Jurkat, Clone E6-1 (cell line): ENCODE measurements around the gene AKT2.

ENCODE experiments used
- DNase-seq: peaks from one replicate; pipeline ENCODE4 v3.0.0-alpha.2; 2011; ENCODE audit warnings: low read depth, low spot score
- H3K4me3 ChIP-seq: 2 replicates; pipeline ENCODE4 v1.5.1; 2011; ENCODE audit warnings: mild to moderate bottlenecking, low read length, control low read depth, moderate library complexity

The AKT2 gene

DNA sequence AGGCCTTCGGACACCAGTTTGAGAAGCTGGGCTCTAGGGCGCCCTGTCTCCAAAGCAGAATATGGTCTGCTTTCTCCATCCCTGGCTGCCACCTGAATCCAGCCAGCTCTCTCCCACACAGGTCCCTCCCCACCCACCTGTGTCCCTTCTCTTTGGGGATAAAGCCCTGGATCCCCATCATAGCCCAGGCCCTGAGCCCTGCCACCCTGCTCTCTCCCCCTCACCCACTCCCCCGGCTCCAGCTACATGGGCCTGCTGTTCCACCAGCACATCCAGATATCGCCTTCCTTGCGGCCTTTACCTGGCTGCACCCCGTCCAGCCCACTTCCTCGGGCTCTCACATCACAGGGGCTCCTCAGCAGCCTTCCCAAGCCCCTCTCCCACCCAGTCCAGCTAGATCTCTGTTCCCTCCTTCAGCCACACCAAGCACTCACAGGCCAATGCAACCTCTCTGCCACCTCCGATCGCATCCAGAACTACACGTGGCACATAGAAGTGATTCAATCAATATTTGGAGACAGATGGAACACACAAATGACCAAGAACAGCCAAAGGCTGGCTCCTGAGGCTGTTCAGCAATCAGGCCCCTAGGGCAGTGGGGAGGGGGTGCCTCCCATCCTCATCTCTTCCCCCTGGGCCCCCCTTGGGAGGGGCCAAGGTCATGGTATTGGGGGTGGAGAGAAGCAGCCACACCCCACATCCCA lies 7.6 kb downstream of the AKT2 start:
- DNase-seq: no peak
- H3K4me3 ChIP-seq: no peak overlapping the region

DNA sequence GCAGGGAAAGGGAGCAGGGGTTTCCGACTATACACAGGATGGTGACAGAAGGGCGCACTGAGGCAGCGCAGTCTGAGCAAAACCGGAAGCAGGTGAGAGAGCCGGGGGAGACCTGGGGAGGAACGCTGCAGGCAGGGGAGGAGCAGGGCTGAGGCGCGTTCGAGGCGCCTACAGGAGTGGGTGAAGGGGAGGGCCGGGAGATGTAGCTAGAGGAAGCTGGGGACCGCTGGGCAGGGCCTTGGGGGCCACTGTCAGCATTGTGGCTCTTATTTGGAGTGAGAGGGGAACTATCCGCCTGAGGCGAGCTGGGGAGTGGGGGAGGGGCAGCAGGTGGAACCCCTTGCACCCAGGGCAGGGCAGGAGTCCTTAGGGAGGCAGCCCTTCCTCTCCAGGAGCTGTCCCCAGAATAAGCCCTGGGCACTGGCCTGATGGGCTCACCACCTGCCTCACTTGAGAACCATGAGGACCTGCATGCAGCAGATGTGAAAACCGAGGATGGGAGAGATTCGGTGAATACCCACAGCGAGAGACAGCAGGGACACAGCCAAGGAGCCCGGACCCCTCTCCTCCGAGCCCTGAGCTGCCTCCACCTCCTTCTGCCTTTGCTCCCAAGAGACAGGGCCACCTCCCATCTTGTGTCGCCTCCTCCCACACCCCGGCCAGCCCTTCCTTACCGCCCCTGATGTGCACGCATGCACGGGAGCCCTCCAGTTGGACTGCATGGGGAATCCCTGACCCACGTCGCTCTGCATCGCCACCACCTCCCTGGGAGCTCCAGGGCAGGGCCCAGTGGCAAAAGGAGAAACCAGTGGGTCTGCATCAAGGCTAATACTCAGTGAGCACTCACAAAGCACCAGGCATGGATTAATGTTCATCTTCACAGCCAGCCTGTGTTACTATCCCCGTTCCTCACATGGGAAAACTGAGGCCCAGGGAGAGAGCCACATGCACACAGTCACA lies 10.3 kb downstream of the AKT2 start:
- H3K4me3 ChIP-seq: peak overlapping the region; percentile 11
- DNase-seq: peak; percentile 67

DNA sequence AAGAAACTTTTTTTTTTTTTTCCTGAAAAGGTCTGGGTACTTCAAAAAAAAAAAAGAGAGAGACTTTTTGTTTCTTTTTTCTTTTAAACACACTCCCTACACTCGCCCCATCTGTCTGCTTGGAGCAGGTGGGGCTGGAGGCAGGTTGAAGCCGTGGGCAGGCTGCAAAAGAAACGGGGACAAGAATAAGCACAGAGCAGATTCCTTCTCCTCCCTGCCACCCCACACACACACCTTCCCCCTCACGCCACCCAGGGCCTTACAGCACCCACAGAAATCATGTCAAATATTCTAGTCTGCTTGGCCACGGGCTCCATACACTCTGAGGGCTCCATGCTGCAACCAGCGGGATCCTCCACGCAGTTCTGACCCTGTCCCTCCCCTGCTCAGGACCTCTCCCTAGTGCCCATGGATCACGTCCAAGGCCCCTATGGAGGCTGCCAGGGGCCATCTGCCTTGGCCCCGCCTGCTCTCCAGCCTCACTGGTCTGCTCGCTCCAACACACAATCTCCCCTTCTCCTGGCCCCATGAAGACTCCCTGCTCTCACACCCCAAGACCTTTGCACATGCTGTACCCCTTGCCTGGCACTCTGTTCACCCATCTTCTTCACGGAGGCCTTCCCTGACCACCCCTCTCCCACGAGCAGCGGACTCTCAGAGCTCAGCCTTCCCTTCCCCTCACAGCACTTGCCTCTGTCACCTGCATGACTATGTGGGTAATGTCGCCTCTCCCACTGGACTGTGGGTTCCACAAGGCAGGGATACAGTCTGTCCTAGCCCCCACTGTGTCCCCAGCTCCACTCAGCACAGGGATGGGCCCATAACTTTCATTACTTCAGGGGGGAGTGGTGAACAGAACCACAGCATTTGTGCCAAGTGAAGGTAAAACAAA lies 11.4 kb downstream of the AKT2 start:
- no peak overlapping the region for H3K4me3 ChIP-seq
- DNase-seq: no peak

DNA sequence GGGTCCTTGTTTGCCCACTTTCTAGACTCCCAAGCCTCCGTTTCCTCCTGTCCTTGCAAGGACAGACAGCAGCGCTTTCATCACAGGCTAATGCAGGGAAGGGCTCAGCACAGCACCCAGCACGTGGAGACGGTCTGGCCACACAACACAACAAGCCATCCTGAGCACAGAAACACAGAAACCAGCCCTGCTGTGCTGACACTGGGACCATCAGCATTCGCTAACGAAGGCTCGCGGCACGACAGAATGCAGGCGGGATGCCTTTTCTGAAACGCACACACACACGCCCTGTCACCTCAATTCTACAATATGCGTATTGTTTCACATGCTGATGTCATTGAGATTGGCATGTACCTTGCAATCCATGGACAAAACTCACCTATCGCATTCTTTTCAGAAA lies 12.9 kb downstream of the AKT2 start:
- no peak for DNase-seq
- no peak overlapping the region for H3K4me3 ChIP-seq

DNA sequence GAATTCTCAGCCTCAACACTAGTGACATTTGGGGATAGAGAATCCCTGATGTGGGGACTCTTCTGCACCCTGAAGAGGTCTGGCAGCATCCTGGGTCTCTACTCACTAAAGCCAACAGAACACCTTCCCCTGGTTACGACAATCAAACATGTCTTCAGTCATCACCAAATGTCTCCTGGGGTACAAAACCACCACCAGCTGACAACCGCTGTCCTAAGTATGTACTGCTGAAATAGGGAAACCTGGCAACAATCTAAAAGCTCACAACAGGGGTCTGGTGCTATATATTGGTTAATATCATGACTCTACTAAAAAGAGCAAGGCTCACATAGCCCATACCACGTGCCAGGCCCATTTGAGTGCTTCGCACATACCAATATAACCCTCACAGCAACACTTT lies 13.4 kb downstream of the AKT2 start:
- no peak for DNase-seq
- no peak overlapping the region for H3K4me3 ChIP-seq

DNA sequence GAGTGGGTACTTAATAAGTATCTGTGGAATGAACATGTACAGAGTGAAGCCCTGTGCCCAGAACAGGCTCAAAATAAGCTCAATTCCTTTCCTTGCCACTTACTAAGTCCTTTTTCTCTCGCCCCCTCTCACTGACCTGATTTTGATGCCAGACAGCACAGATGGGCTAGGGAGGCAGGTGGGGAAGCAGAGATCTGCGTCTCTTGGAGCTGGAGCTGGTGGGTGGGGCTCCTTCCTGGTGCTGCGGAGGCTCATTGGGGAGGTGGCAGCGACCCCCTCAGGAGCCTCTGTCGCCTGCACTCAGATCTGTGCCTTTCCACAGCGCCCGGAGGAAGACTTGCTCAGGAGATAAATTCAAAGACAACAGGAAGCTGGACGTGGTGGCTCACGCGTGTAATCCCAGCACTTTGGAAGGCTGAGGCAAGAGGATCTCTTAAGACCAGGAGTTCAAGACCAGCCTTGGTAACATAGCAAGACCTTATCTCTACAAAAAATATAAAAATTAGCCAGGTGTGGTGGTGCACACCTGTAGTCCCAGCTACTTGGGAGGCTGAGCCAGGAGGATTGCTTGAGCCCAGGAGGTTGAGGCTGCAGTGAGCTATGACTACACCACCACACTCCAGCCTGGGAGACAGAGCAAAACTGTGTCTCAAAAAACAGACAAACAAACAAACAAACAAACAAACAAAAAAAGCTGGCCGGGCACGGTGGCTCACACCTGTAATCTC lies 14.6 kb downstream of the AKT2 start:
- H3K4me3 ChIP-seq: no peak overlapping the region
- no peak for DNase-seq

DNA sequence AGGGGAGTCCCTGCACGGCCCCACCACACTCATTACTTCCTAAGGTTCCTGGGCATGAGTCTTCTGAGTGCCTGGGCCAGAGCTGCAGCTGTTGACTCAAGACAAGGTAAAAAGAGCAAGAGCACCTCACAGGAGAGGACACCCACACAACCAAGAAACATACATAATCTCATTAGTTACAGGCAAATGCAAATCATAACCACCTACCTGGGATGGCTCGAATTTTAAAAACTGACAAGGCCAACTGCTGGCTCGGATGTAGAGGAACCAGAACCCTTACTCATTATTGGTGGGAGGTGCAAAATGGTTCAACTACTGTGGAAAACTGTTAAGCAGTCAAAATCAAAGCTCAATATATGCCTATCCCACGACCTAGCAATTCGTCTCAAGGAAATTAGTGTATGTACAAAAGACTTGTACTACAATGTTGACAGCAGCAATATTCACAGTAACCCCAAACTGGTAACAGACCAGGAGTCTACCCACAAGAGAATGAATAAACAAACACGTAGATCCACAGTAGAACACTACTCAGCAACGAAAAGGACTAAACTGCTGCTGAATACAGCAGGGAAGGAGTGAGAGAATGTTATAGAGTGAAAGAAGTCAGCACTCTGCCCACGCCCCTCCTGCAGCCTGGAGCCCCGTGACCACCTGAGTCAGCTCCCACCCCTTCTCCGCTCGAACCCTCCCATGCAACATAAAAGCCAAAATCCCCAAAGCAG lies 15.8 kb downstream of the AKT2 start:
- DNase-seq: no peak
- no peak overlapping the region for H3K4me3 ChIP-seq

DNA sequence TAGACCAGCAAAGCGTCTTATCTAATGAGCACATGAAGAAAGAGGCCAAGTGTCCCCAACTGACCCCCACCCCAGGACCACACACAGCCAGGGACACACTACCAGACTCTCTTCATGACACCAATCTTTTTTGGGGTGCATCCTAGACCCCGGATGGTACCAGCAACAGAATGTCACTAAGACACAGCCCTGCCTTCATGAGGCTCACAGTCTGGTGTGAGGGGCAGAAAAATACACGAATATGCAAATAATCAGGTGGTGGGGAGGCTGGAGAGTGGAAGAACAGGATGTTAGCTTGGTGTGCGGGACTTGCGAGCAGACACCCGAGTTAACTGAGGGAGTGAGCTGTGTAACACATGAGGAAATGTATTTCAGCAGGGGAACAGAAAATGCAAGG lies 17.5 kb downstream of the AKT2 start:
- no peak for DNase-seq
- H3K4me3 ChIP-seq: no peak overlapping the region

DNA sequence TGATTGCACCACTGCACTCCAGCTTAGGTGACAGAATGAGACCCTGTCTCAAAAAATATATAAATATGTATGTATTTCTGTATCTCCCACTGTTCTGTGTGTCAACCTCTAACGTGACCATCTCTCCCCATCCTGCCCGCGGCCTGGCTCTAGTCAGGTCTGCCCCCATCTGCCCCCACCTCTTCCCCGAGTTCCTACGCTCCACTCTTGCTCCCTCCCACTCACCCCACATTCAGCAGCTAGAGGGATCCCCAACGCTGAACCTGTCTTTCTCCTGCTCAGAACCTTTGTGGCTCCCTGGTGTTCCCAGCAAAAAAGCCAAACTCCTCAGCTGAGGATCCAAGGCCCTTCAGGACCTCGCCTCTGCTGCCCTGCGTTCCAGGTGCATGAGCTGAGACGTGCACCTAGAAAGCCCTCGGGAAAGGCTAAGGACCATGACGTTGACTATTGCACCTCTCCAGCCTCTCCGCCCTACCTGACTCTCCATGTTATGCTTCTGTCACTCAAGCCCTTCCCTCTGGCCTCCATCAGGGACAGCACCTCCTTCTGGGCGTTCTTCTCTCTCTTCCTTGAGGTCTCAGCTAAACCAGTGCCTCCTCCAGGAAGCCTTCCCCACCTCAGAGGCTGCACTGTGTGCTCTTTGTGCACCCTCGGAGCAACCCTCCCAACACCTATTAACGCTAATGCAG lies 18.1 kb downstream of the AKT2 start:
- DNase-seq: no peak
- no peak overlapping the region for H3K4me3 ChIP-seq

DNA sequence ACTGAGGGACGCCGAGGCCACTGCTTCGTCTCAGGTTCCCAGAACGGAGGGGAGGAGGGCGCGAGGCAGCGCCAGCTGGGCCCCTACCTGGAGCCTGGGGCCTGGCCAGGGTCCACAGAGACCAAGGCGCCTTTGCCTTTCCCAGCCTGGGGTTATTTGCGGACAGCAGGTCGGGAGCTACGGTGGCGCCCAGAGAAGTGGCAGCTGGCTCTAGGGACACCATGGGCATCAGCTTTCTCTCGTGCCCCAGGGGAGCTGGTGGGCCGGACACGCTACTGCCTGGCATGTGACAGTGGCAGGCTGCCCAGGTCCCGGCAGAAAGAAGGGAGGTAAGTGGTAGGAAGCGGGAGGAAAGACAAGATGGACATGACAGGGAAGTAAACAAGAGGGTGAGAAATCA lies 19.0 kb downstream of the AKT2 start:
- DNase-seq: no peak
- H3K4me3 ChIP-seq: no peak overlapping the region

DNA sequence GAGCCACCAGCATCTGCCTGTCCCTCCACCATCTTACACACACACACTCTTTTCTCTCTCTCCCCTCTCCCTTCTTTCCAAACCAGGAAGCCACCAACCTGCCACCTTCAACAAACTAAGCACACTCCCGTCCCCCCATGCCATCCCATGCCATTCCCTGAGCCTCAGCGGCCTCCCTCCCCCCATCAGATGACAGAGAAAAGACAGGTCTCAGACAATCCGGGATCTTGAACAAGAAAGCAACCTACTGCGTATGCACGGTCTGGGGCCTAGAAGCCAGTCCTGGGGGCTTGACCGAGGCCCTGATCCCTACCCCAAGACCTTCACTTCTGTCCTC lies 19.4 kb downstream of the AKT2 start:
- DNase-seq: no peak
- H3K4me3 ChIP-seq: no peak overlapping the region

DNA sequence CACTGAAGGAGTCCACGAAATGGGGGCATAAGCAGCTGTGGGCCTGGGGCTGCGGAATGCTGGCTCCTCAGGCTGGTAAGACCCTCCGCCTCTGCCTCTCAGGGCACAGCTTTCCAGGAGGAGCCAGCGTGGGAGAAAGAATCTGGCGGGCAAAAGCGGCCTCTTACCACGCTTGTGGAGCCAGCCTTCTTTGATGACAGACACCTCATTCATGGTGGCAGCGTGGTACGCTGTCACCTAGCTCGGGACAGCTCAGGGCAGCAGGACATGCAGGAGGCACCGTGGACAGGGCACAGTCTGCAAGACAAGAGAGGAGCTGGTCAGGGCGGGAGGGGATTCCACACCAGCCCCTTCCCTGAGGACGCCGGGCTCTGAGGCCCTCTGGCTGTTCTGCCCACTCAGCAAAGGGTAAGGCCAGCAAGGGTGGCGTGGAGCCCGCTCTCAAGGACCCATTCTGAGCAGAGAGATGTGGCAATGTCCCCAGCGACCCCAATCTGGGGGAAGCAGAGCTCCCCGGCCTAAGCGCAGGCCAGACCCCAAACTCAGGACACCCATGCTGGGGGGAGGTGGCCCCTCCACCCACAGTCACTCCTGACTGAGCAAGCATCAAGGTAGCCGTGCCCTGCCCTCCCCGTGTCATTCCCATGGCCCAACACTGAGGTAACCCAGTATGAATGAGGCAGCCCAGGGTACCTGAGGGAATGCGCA lies 19.9 kb downstream of the AKT2 start:
- H3K4me3 ChIP-seq: no peak overlapping the region
- no peak for DNase-seq

DNA sequence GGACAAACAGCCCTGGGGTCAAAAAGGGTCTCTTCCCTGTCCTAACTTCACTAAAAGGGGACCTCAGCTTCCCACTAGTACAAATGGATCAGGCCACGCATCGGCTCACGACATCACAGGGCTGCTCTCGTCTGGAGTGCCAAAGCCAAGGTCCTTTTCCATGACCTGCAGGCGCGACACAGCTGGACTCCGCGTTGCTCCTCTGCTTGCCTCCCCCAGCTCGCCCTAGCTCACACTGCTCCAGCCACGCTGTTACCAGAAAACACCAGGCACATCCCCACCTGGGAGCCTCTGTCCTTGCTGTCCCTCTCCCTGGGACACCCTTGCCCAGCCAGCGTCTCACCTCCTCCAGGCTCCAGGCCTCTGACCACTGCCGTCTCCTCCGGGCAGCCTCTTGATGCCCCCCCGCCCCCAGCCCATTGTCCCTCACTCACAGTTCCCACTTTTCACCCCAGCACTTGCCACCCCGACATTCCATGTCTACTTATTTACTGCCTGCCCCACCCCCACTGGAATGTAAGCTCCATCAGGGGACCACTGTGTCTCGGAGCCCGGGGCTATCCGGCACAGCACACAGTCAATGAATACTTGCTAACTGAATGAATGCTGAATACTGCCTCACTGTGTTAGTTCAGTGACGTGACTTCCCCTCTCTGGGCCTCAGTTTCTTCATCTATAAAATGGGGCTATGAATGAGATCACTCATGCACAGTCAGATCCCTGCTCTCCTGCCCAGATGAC lies 20.7 kb downstream of the AKT2 start:
- no peak for DNase-seq
- no peak overlapping the region for H3K4me3 ChIP-seq

DNA sequence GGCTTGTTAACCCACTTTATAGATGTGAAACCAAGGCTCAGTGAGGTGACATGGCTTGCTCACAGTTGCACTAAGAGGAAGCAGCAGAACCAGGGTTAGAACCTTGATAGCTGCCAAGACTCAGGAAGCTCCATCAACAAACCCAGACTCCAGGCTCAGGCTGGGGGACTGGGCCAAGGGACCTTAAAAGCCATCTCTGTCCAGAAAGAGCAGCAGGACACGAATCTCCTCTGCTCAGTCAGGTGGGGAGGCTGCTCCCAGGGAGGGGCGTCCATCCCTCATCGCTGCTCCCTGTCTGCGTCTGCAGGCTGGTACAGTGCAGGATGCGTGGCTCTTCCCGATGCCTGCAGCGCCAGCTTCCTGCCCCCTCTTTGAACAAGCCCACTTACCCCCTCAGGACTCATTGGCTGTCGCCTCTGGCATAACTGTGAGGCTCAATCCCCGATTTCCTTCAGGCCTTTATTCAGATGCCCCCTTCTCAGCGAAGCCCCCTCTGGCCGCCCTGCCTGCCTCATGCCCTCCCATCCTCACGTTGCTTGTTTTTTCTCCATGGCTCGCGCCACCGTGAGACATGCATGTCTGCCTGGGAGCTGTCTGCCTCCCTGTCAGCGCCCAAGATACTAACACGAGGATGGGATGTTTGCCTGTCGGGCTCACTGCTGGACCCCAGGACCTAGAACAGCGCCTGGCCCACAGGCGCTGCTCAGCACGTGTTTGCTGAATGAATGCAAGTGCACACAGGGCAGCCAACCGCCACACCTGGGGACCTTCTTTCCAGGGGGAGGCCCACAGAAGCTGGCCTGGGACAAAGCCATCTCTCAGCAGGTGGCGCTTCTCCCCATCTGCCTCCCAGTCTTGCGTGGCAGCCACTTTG lies 21.5 kb downstream of the AKT2 start:
- no peak overlapping the region for H3K4me3 ChIP-seq

DNA sequence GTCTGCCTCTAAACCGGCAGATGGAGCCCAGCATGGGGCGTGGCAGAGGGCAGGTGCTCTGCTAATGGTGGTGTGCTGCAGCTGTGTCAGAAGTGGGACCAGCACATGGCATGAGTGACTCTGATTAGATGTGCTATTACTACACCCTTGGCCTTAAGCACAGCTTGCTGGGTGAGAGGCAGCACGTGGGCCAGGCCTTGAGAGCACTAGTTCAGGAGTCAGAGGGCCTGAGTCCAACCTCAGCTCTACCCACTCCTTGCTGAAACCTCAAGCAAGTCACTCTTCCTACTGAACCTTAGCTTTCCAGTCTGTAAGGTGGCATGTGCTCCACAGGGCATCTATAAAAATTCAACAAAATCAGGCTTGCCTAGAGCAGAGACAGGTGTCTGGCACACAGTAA lies 22.7 kb downstream of the AKT2 start:
- H3K4me3 ChIP-seq: no peak overlapping the region
- no peak for DNase-seq

More for the DNA sequence above, 21.5 kb downstream of the AKT2 start:
- DNase-seq: no peak

DNA sequence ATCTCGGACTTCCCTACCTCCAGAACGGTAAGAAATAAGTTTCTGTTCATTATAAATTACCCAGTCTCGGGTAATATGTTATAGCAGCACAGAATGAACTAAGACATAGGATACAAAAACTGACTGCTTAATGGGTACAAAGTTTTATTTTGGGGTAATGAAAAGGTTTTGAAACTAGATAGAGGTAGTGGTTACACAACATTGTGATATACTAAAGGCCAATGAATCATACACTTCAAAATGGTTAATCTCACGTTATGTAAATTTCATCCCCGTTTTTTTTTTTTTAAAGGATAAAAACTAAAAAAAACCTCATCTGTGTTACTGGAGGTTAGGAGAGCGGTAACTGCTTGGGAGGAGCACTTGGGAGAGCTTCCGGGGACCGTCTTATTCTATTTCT lies 23.5 kb downstream of the AKT2 start:
- H3K4me3 ChIP-seq: no peak overlapping the region
- no peak for DNase-seq
